HepG2 (cell line): Measurements from ENCODE around the gene CPNE8. TPM values are rescaled to one million over a fixed set of nuclear protein-coding genes. Genes with fewer than 3 reads are reported as not detected.

Experiments used
- ATAC-seq: fragments of 200-7000 bp; cut with Tn5 transposase; 3 replicates; pipeline ENCODE4 v1.9.1; 2020; ENCODE audit warnings: mild to moderate bottlenecking, moderate library complexity
- BruUV-seq: library from RNA; stranded (reverse); fragments of 400-500 nt; replicated peaks from 2 replicates; lab custom pipeline; 2021; lab: Mats Ljungman, UMichigan
- CTCF ChIA-PET: fragments of 300-600 bp; formaldehyde crosslinking; extraction: SDS; loops from one replicate; lab custom pipeline; 2021; ENCODE audit warnings: low total read pairs, inconsistent platforms, low intra/inter-chr PET ratio; lab: Yijun Ruan, JAX
- POLR2A ChIA-PET: fragments of 350-600 bp; sonication (Branson Sonifier 250); formaldehyde crosslinking; loops from one replicate; lab custom pipeline; 2020; ENCODE audit warnings: antibody characterized with exemption, inconsistent platforms; lab: Yijun Ruan, JAX
- DNase-seq: peaks from one replicate; pipeline ENCODE4 v3.0.0-alpha.2; 2015; ENCODE audit warnings: low spot score
- FAIRE-seq: peaks from 3 replicates; lab custom pipeline; 2011; peaks lifted over from hg19 to GRCh38; lab: Jason Lieb, UNC
- H2AFZ ChIP-seq: one replicate; pipeline ENCODE4 v1.6.1; 2011; ENCODE audit warnings: low read length, inconsistent platforms
- H3K27ac ChIP-seq: fragments of 300-600 bp; 3 replicates; pipeline ENCODE4 v1.8.0; 2011; ENCODE audit warnings: mixed run types, mild to moderate bottlenecking, mixed read lengths, low read length, inconsistent platforms; ENCODE audit not compliant: insufficient read depth; ENCODE audit errors: extremely low read length
- H3K27me3 ChIP-seq, 2 experiments: fragments of 200-600 bp in 1 of 2; 2 replicates in 1 of 2; 3 replicates in 1 of 2; pipeline versions ENCODE4 v1.6.0 to v1.8.0; 2011; ENCODE audit warnings: low read length in 2 of 2, mild to moderate bottlenecking in 2 of 2, moderate library complexity in 2 of 2, inconsistent platforms in 1 of 2; ENCODE audit not compliant: insufficient read depth in 2 of 2, control insufficient read depth in 1 of 2
- H3K36me3 ChIP-seq, 2 experiments: fragments of 200-600 bp in 1 of 2; replicated peaks in 1 of 2; 2 replicates in 1 of 2; 3 replicates in 1 of 2; pipeline versions ENCODE4 v1.5.1 to v1.8.0; 2011; ENCODE audit warnings: low read length in 2 of 2, inconsistent platforms in 1 of 2; ENCODE audit not compliant: insufficient read depth in 2 of 2, control insufficient read depth in 1 of 2
- H3K4me1 ChIP-seq: 2 replicates; pipeline ENCODE4 v1.5.1; 2012; ENCODE audit warnings: low read length, inconsistent platforms; ENCODE audit not compliant: insufficient read depth
- H3K4me2 ChIP-seq: 2 replicates; pipeline ENCODE4 v1.6.0; 2011; ENCODE audit warnings: low read depth, low read length, inconsistent platforms
- H3K4me3 ChIP-seq, 3 experiments: fragments of 200-600 bp in 1 of 3; sonication (generic), shearing (Covaris generic) in 1 of 3; replicated peaks in 1 of 3; 2 replicates each; pipeline ENCODE4 v1.5.1; 2011 to 2016; ENCODE audit warnings: low read length in 3 of 3, inconsistent platforms in 2 of 3, low read depth in 2 of 3, mild to moderate bottlenecking in 2 of 3, control low read depth in 1 of 3, mixed read lengths in 1 of 3; ENCODE audit not compliant: insufficient read depth in 1 of 3
- H3K79me2 ChIP-seq: one replicate; pipeline ENCODE4 v1.6.1; 2011; ENCODE audit warnings: low read length, inconsistent platforms; ENCODE audit not compliant: insufficient read depth
- H3K9ac ChIP-seq: 2 replicates; pipeline ENCODE4 v1.6.0; 2011; ENCODE audit warnings: mild to moderate bottlenecking, low read depth, low read length, inconsistent platforms; ENCODE audit not compliant: insufficient read depth
- H3K9me3 ChIP-seq: 2 replicates; pipeline ENCODE4 v1.5.1; 2012; ENCODE audit warnings: mild to moderate bottlenecking, low read length
- H4K20me1 ChIP-seq: 2 replicates; pipeline ENCODE4 v1.6.0; 2011; ENCODE audit warnings: inconsistent platforms, mild to moderate bottlenecking, low read length, moderate library complexity; ENCODE audit not compliant: insufficient read depth
- CBX1 ChIP-seq: IDR thresholded peaks from one replicate; pipeline ENCODE4 v1.6.1; 2016; ENCODE audit warnings: antibody characterized with exemption, low read depth
- CENPX ChIP-seq: sonication (generic); formaldehyde crosslinking; IDR thresholded peaks from 2 replicates; pipeline ENCODE4 v1.9.0; 2021; ENCODE audit warnings: mild to moderate bottlenecking, missing genetic modification reagents, moderate library complexity
- CTCF ChIP-seq: sonication (generic); formaldehyde crosslinking; IDR thresholded peaks from 2 replicates; pipeline ENCODE4 v1.5.0; 2020; ENCODE audit warnings: mild to moderate bottlenecking, missing genetic modification reagents, moderate library complexity
- GABPB1 ChIP-seq: IDR thresholded peaks from 2 replicates; pipeline ENCODE4 v1.6.1; 2016; ENCODE audit warnings: mild to moderate bottlenecking, missing genetic modification reagents, moderate library complexity, missing compliant biosample characterization
- KLF13 ChIP-seq: sonication (generic); formaldehyde crosslinking; IDR thresholded peaks from 2 replicates; pipeline ENCODE4 v1.4.0; 2020; ENCODE audit warnings: mild to moderate bottlenecking, missing genetic modification reagents
- MAF1 ChIP-seq: sonication (generic); formaldehyde crosslinking; IDR thresholded peaks from 2 replicates; pipeline ENCODE4 v1.5.0; 2020; ENCODE audit warnings: missing genetic modification reagents, borderline replicate concordance
- NR3C1 ChIP-seq: sonication (generic); formaldehyde crosslinking; IDR thresholded peaks from 2 replicates; pipeline ENCODE4 v1.4.0; 2020; ENCODE audit warnings: missing genetic modification reagents
- PHF21A ChIP-seq: sonication (generic); formaldehyde crosslinking; IDR thresholded peaks from 2 replicates; pipeline ENCODE4 v1.5.0; 2020; ENCODE audit warnings: mild to moderate bottlenecking, missing genetic modification reagents
- REPIN1 ChIP-seq: sonication (generic); formaldehyde crosslinking; IDR thresholded peaks from 2 replicates; pipeline ENCODE4 v1.8.0; 2022; ENCODE audit warnings: missing genetic modification reagents, low read depth, mild to moderate bottlenecking, borderline replicate concordance
- SMAD9 ChIP-seq: sonication (generic); formaldehyde crosslinking; IDR thresholded peaks from 2 replicates; pipeline ENCODE4 v1.5.1; 2020; ENCODE audit warnings: mild to moderate bottlenecking, missing genetic modification reagents
- ZBTB43 ChIP-seq: sonication (generic); formaldehyde crosslinking; conservative IDR thresholded peaks from 2 replicates; pipeline ENCODE4 v1.4.0; 2020; ENCODE audit warnings: missing genetic modification reagents
- ZNF501 ChIP-seq: sonication (generic); formaldehyde crosslinking; IDR thresholded peaks from 2 replicates; pipeline ENCODE4 v1.5.1; 2020; ENCODE audit warnings: mild to moderate bottlenecking, moderate library complexity, missing genetic modification reagents
- WGBS: methylation state at CpG from one replicate; pipeline ENCODE4 v1.1.6; 2017; ENCODE audit warnings: low lambda C conversion rate; 5-methylcytosine and 5-hydroxymethylcytosine counted together
- in situ Hi-C: cut with HindIII; loops from 2 replicates; pipeline ENCODE4 v1.10.0; 2017; ENCODE audit warnings: low pct_unique_long_range_greater_than_20kb; ENCODE audit not compliant: extremely low pct_ligation_motif_present
- intact Hi-C: fragments of 100-400 bp; cut with micrococcal nuclease; formaldehyde crosslinking; loops from one replicate; pipeline ENCODE4 v1.10.0; 2022; ENCODE audit not compliant: unreplicated experiment
- polyA plus RNA-seq, 8 experiments: library from polyadenylated mRNA; depleted of rRNA in 3 of 8; stranded (reverse) in 7 of 8; unstranded in 1 of 8; fragments of >200 nt; fragmentation: Illumina TruSeq in 4 of 8; extraction: Trizol in 4 of 8; gene quantifications; 2 replicates each; pipeline versions ENCODE4 v1.2.1 to v1.2.3, GENCODE V29; 2011 to 2016; ENCODE audit warnings: low read depth in 4 of 8, missing spikeins in 1 of 8, mixed read lengths in 1 of 8; ENCODE audit not compliant: insufficient read depth in 1 of 8
- total RNA-seq, 5 experiments: library from RNA; depleted of rRNA; stranded (reverse); fragments of >200 nt; fragmentation: Illumina TruSeq; extraction: Trizol; gene quantifications; 2 replicates each; pipeline ENCODE4 v1.2.3, GENCODE V29; 2016; ENCODE audit warnings: low read depth in 1 of 5

Gene CPNE8
- total and polyA plus RNA-seq, 2 of the 13 experiments (the other 11 are each of a cell fraction or from before 2014, with no cell fraction given), result 2.4 to 2.7 TPM

DNA sequence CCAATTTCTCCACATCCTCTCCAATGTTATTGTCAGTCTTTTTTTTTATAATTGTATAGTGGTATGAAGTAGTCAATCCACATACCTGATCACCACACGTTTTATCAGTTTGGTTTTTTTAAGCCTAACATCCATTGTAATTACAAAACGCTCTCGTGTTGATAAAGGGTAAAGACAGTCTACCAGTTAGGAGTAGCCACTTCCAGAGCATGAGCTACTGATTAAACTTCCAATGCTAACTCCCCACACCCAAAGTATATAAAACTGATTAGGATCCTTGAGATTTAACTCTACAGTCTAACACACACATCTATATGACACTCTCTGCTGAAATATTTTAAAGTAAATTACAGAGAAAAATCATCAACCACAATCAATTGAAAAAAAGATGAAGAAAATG lies 20.7 kb downstream of the CPNE8 start:
- BruUV-seq, result no TSS peak
- no peak overlapping the region for H2AFZ ChIP-seq
- no peaks in the 10 kb centered on the region for H3K36me3 ChIP-seq
- H4K20me1 ChIP-seq, result no peaks in the 10 kb centered on the region
- intact Hi-C loops (no loop called here), in situ Hi-C loops (no loop called here)
- no peak overlapping the region for H3K4me3 ChIP-seq
- ChIA-PET CTCF (no interaction called here), POLR2A (no interaction called here)
- H3K27ac ChIP-seq, result no peak overlapping the region
- WGBS, result 55% methylated on average over 3 of the region's 3 CpGs
- H3K9ac ChIP-seq, result no peak overlapping the region
- DNase-seq, result no peak
- no peak for FAIRE-seq
- H3K79me2 ChIP-seq, result no peaks in the 10 kb centered on the region
- TF ChIP-seq KLF13 (no peak), CTCF (CRISPR knock-in tag) (no peak), ZBTB43 (CRISPR knock-in tag) (no peak), PHF21A (no peak)
- H3K4me2 ChIP-seq, result no peak overlapping the region
- H3K4me1 ChIP-seq, result peaks cover 11% of the 10 kb centered on the region
- no peak for ATAC-seq
- H3K27me3 ChIP-seq, result no peaks in the 10 kb centered on the region
- H3K9me3 ChIP-seq, result no peaks in the 10 kb centered on the region

DNA sequence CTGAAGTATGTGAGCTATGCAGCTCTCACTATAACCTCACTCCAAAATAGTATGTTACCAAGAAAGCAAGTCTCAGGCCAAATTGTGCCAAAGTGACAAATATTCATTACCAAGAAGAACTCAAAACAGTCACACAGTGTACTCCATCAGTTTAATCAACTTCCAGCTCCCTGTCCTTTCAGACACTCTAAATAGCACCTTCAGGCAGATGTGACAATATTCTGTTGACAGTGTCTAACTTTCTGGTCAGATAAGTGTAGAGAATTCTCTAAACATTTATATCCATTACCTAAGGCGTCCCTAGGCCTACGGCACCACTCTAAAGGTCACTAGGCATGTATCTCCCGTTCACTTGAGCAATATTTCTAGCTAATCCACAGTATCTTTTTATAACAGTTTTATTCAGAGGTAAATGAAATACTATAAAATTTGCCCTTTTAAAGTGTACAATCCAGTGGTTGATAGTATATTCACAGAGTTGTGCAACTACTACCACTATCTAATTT lies 21.7 kb downstream of the CPNE8 start:
- Histone ChIP-seq H3K27ac (no peak overlapping the region), H2AFZ (no peak overlapping the region), H3K9ac (no peak overlapping the region), H3K36me3 (no peaks in the 10 kb centered on the region)
- no peak for FAIRE-seq
- in situ Hi-C loops, result no loop called here
- BruUV-seq, result no TSS peak
- no peak for TF ChIP-seq GABPB1 (CRISPR knock-in tag)
- no peak for TF ChIP-seq MAF1 (CRISPR knock-in tag)
- no peak for TF ChIP-seq CENPX (CRISPR knock-in tag)
- no peak for TF ChIP-seq SMAD9 (CRISPR knock-in tag)
- no peak for TF ChIP-seq ZNF501 (CRISPR knock-in tag)
- no peak for TF ChIP-seq REPIN1
- TF ChIP-seq NR3C1 (CRISPR knock-in tag), result no peak
- TF ChIP-seq CBX1, result no peak
- TF ChIP-seq, all 625 proteins: peak for 0
- ChIA-PET CTCF (no interaction called here), POLR2A (no interaction called here)
- Histone ChIP-seq H3K4me1 (peaks cover 11% of the 10 kb centered on the region), H3K4me2 (no peak overlapping the region), H3K9me3 (no peaks in the 10 kb centered on the region), H3K4me3 (no peak overlapping the region), H3K79me2 (no peaks in the 10 kb centered on the region), H4K20me1 (no peaks in the 10 kb centered on the region), H3K27me3 (no peaks in the 10 kb centered on the region)
- WGBS, result 46% methylated on average over 3 of the region's 3 CpGs
- intact Hi-C loops, result no loop called here
- ATAC-seq (no peak), DNase-seq (no peak)
